Rectal smooth muscle tissue (tissue), 1 donor: ENCODE data around the gene NHLH2.

Experiments
- H3K27ac ChIP-seq: one replicate; pipeline ENCODE4 v1.7.0; 2013; ENCODE audit warnings: low read depth, low read length, inconsistent platforms
- H3K27me3 ChIP-seq: one replicate; pipeline ENCODE4 v1.7.0; 2013; ENCODE audit warnings: low read length; ENCODE audit not compliant: control insufficient read depth, insufficient read depth
- H3K36me3 ChIP-seq: one replicate; pipeline ENCODE4 v1.7.0; 2013; ENCODE audit warnings: low read length; ENCODE audit not compliant: control insufficient read depth, insufficient read depth
- H3K4me1 ChIP-seq: one replicate; pipeline ENCODE4 v1.7.0; 2013; ENCODE audit warnings: low read length; ENCODE audit not compliant: control insufficient read depth, insufficient read depth
- H3K4me3 ChIP-seq: one replicate; pipeline ENCODE4 v1.7.0; 2013; ENCODE audit warnings: low read length
- H3K9ac ChIP-seq: one replicate; pipeline ENCODE4 v1.7.0; 2013; ENCODE audit warnings: low read length

The NHLH2 gene

GRCh38 chr1:115840605-115841460 is at the start of gene NHLH2:
Gene NHLH2, minus strand, starts transcription at chr1:115841126. Its CDS starts 2,754 bp downstream, at chr1:115838372.
- Histone ChIP-seq H3K36me3 (no peaks in the 10 kb centered on the region), H3K27me3 (peaks cover 25% of the 10 kb centered on the region), H3K4me1 (peaks cover 4% of the 10 kb centered on the region), H3K9ac (no peak within 1 kb of the TSS), H3K27ac (no peak within 1 kb of the TSS), H3K4me3 (no peak within 1 kb of the TSS)

GRCh38 chr1:115890580-115890979 is 49.7 kb upstream of the NHLH2 start:
- Histone ChIP-seq H3K36me3 (no peaks in the 10 kb centered on the region), H3K4me1 (no peaks in the 10 kb centered on the region), H3K4me3 (no peak overlapping the region), H3K9ac (no peak overlapping the region), H3K27ac (no peak overlapping the region), H3K27me3 (no peaks in the 10 kb centered on the region)

- no peak overlapping the region for H3K4me3 ChIP-seq
- no peak overlapping the region for H3K27ac ChIP-seq
Measured at GRCh38 chr1:115888976-115889375, 48.0 kb upstream of the NHLH2 start.

GRCh38 chr1:115882913-115883902 is 42.3 kb upstream of the NHLH2 start:
- H3K9ac ChIP-seq: no peak overlapping the region
- no peak overlapping the region for H3K27ac ChIP-seq
- H3K27me3 ChIP-seq: no peaks in the 10 kb centered on the region

More at GRCh38 chr1:115888976-115889375, 48.0 kb upstream of the NHLH2 start:
- H3K4me1 ChIP-seq: no peaks in the 10 kb centered on the region
- no peaks in the 10 kb centered on the region for H3K27me3 ChIP-seq
- H3K9ac ChIP-seq: no peak overlapping the region
- H3K36me3 ChIP-seq: no peaks in the 10 kb centered on the region

GRCh38 chr1:115880981-115881672 is 40.2 kb upstream of the NHLH2 start:
- Histone ChIP-seq H3K36me3 (no peaks in the 10 kb centered on the region), H3K9ac (no peak overlapping the region), H3K4me3 (no peak overlapping the region), H3K27ac (no peak overlapping the region), H3K4me1 (no peaks in the 10 kb centered on the region), H3K27me3 (no peaks in the 10 kb centered on the region)

More at GRCh38 chr1:115882913-115883902, 42.3 kb upstream of the NHLH2 start:
- Histone ChIP-seq H3K4me3 (no peak overlapping the region), H3K36me3 (no peaks in the 10 kb centered on the region), H3K4me1 (no peaks in the 10 kb centered on the region)

GRCh38 chr1:115879977-115880376 is 39.1 kb upstream of the NHLH2 start:
- Histone ChIP-seq H3K27me3 (no peaks in the 10 kb centered on the region), H3K36me3 (no peaks in the 10 kb centered on the region), H3K9ac (no peak overlapping the region), H3K27ac (no peak overlapping the region), H3K4me1 (no peaks in the 10 kb centered on the region), H3K4me3 (no peak overlapping the region)

- no peaks in the 10 kb centered on the region for H3K36me3 ChIP-seq
- no peak overlapping the region for H3K27ac ChIP-seq
- no peak overlapping the region for H3K9ac ChIP-seq
- no peaks in the 10 kb centered on the region for H3K4me1 ChIP-seq
- H3K4me3 ChIP-seq: no peak overlapping the region
- no peaks in the 10 kb centered on the region for H3K27me3 ChIP-seq
Measured at GRCh38 chr1:115877511-115877910, 36.6 kb upstream of the NHLH2 start.

GRCh38 chr1:115874904-115875303 is 34.0 kb upstream of the NHLH2 start:
- H3K4me1 ChIP-seq: no peaks in the 10 kb centered on the region
- H3K4me3 ChIP-seq: no peak overlapping the region
- no peaks in the 10 kb centered on the region for H3K36me3 ChIP-seq
- no peaks in the 10 kb centered on the region for H3K27me3 ChIP-seq
- no peak overlapping the region for H3K27ac ChIP-seq
- H3K9ac ChIP-seq: no peak overlapping the region

- Histone ChIP-seq H3K4me1 (no peaks in the 10 kb centered on the region), H3K27ac (no peak overlapping the region), H3K9ac (no peak overlapping the region), H3K27me3 (no peaks in the 10 kb centered on the region), H3K36me3 (no peaks in the 10 kb centered on the region), H3K4me3 (no peak overlapping the region)
Measured at GRCh38 chr1:115874497-115874896, 33.6 kb upstream of the NHLH2 start.

GRCh38 chr1:115873184-115873583 is 32.3 kb upstream of the NHLH2 start:
- H3K9ac ChIP-seq: no peak overlapping the region
- no peak overlapping the region for H3K27ac ChIP-seq
- no peaks in the 10 kb centered on the region for H3K27me3 ChIP-seq
- no peaks in the 10 kb centered on the region for H3K36me3 ChIP-seq
- H3K4me3 ChIP-seq: no peak overlapping the region
- H3K4me1 ChIP-seq: no peaks in the 10 kb centered on the region

- no peak overlapping the region for H3K27ac ChIP-seq
- no peaks in the 10 kb centered on the region for H3K36me3 ChIP-seq
- no peak overlapping the region for H3K4me3 ChIP-seq
- no peaks in the 10 kb centered on the region for H3K27me3 ChIP-seq
- no peak overlapping the region for H3K9ac ChIP-seq
- H3K4me1 ChIP-seq: no peaks in the 10 kb centered on the region
Measured at GRCh38 chr1:115869064-115869463, 28.1 kb upstream of the NHLH2 start.

GRCh38 chr1:115867216-115867615 is 26.3 kb upstream of the NHLH2 start:
- H3K27me3 ChIP-seq: no peaks in the 10 kb centered on the region
- H3K4me3 ChIP-seq: no peak overlapping the region
- H3K36me3 ChIP-seq: no peaks in the 10 kb centered on the region
- no peak overlapping the region for H3K9ac ChIP-seq
- no peak overlapping the region for H3K27ac ChIP-seq
- H3K4me1 ChIP-seq: no peaks in the 10 kb centered on the region
